Prostate gland (tissue), 2 donors: ENCODE data around the gene MORN3.

Experiments used
- POLR2AphosphoS5 ChIP-seq: sonication (generic); formaldehyde crosslinking; IDR thresholded peaks from one replicate; pipeline ENCODE4 v1.6.1; 2017; ENCODE audit warnings: antibody characterized with exemption
- TF ChIP-seq, protein P1 (sequence below), 4 experiments: fragments of 200-600 bp in 2 of 4; fragments of 450-650 bp in 2 of 4; sonication (generic) in 2 of 4; IDR thresholded peaks; 1 replicate in 3 of 4; 2 replicates in 1 of 4; pipeline ENCODE4 v1.5.1; 2016 to 2019; ENCODE audit warnings: antibody characterized with exemption in 4 of 4, mild to moderate bottlenecking in 2 of 4, moderate library complexity in 2 of 4

DNA sequence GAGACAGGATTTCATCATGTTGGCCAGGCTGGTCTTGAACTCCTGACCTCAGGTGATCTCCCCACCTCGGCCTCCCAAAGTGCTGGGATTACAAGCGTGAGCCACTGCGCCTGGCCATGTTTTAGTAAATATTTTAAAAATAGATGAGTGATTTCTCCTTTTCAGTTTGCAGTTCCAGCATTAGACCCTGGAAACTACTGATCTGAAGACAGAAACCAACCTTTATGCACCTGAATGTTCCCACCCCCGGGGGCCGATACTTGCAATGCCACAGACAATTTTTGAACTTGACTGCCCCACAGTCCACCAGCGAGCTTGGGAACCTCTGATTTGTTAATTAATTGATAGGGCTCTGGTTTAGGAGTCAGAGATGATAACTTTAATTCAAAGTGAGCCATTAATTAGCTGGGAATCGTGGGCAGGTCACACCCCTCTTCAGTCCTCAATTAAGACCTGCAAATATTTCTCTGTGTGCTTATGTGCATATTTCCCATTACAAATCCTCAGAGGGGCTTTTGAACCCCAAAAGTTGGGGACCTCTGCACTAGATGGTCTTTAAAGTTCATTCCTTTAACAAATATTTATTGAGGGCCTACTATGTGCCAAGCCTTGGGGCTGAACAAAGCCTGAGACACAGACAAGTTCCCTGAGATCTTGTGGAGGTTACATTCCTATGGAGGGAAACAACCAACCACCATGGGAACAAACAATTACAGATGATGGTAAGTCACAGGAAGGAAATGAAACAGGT, 39.0 kb upstream of the MORN3 start:
- TF ChIP-seq, protein P1, sequence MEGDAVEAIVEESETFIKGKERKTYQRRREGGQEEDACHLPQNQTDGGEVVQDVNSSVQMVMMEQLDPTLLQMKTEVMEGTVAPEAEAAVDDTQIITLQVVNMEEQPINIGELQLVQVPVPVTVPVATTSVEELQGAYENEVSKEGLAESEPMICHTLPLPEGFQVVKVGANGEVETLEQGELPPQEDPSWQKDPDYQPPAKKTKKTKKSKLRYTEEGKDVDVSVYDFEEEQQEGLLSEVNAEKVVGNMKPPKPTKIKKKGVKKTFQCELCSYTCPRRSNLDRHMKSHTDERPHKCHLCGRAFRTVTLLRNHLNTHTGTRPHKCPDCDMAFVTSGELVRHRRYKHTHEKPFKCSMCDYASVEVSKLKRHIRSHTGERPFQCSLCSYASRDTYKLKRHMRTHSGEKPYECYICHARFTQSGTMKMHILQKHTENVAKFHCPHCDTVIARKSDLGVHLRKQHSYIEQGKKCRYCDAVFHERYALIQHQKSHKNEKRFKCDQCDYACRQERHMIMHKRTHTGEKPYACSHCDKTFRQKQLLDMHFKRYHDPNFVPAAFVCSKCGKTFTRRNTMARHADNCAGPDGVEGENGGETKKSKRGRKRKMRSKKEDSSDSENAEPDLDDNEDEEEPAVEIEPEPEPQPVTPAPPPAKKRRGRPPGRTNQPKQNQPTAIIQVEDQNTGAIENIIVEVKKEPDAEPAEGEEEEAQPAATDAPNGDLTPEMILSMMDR (IDR thresholded peaks at IDR 0.05): no peak
- TF ChIP-seq POLR2AphosphoS5: no peak
